ENCODE data around the gene SLC11A2. TPM values are rescaled to one million over a fixed set of nuclear protein-coding genes. Genes with fewer than 3 reads are reported as not detected.

The SLC11A2 gene
- total and polyA plus RNA-seq, 2 of the 8 experiments (the other 6 are each of a cell fraction or from before 2014, with no cell fraction given): 55.0 to 61.5 TPM

DNA sequence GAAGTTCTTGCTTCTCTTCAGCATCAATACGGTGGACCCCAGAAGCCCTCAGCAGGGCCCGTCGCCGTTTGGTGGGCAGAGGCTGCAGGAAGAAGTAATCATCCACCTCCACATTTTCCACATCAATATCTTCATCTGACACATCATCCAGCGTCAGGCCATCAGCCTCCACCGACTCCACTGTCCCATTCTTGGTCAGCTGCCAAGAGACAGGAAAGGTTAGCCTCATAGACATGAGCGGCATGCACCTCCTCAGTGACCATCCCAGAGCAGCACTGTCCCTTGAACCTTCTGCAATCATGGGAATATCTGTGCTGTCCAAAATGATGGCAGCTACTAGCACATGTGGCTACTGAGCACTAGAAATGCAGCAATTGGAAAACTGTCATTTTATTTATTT is 41.6 kb upstream of the SLC11A2 start:
- no peak for FAIRE-seq
- TF ChIP-seq TAF7 (optimal IDR thresholded peaks at IDR 0.05; ENCODE audit: borderline replicate concordance, low read depth, low read length) (no peak), BCL11A (IDR thresholded peaks at IDR 0.05; ENCODE audit: low read depth in 2 of 2, low read length in 2 of 2) (no peak)

More for the DNA sequence above, 41.6 kb upstream of the SLC11A2 start:
- Histone ChIP-seq H3K18ac (ENCODE audit: extremely low read depth, low read length) (no peak overlapping the region), H2BK15ac (ENCODE audit: low read length) (no peak overlapping the region), H4K20me1 (replicated peaks in 1 of 2; ENCODE audit: control insufficient read depth in 1 of 2, insufficient read depth in 2 of 2, low read length in 2 of 2) (peaks cover under 1 to 5% of the 10 kb centered on the region in 2 experiments), H2BK20ac (ENCODE audit: low read length) (no peak overlapping the region), H3K4me3 (ENCODE audit: extremely low read depth in 1 of 4, insufficient read depth in 2 of 4, low read depth in 3 of 4, low read length in 4 of 4) (no peak overlapping the region), H2BK12ac (ENCODE audit: low read depth, low read length) (no peak overlapping the region), H3K4ac (replicated peaks; ENCODE audit: insufficient read length, low read depth, low read length) (no peak overlapping the region), H3K27ac (ENCODE audit: low read depth, low read length) (no peak overlapping the region), H3K23me2 (ENCODE audit: low read depth, low read length) (no peaks in the 10 kb centered on the region), H3K14ac (ENCODE audit: insufficient read length) (no peak overlapping the region), H3K79me2 (ENCODE audit: control insufficient read depth in 1 of 2, insufficient read depth in 2 of 2, low read length in 2 of 2) (no peaks in the 10 kb centered on the region), H2AK5ac (ENCODE audit: low read depth, low read length) (no peak overlapping the region), H3K9ac (replicated peaks in 1 of 4; ENCODE audit: extremely low read depth in 1 of 4, low read depth in 3 of 4, low read length in 3 of 4) (no peak overlapping the region), H3K4me2 (ENCODE audit: insufficient read depth in 1 of 2, low read depth in 2 of 2, low read length in 2 of 2) (no peak overlapping the region), H3K9me3 (ENCODE audit: insufficient read depth in 2 of 2, low read depth in 1 of 2, low read length in 1 of 2) (no peaks in the 10 kb centered on the region), H2AFZ (ENCODE audit: low read length) (no peak overlapping the region), H4K5ac (ENCODE audit: insufficient read length, low read depth, low read length) (no peak overlapping the region), H3K36me3 (ENCODE audit: control insufficient read depth in 2 of 4, insufficient read depth in 4 of 4, low read length in 3 of 4) (peaks cover 20 to 74% (median 50%) of the 10 kb centered on the region in 4 experiments), H2BK120ac (replicated peaks; ENCODE audit: low read depth, low read length) (no peak overlapping the region), H3K79me1 (ENCODE audit: low read depth, low read length) (no peaks in the 10 kb centered on the region), H4K91ac (replicated peaks; ENCODE audit: insufficient read length, low read length) (no peak overlapping the region), H3K56ac (replicated peaks; ENCODE audit: insufficient read length, low read depth, low read length) (no peak overlapping the region), H2BK5ac (ENCODE audit: low read depth, low read length) (no peak overlapping the region), H3K4me1 (replicated peaks in 1 of 4; ENCODE audit: control insufficient read depth in 3 of 4, insufficient read depth in 4 of 4, low read length in 3 of 4) (no peaks in the 10 kb centered on the region), H3K27me3 (replicated peaks in 1 of 4; ENCODE audit: control insufficient read depth in 3 of 4, extremely low read depth in 1 of 4, insufficient read depth in 3 of 4, low read length in 3 of 4) (no peaks in the 10 kb centered on the region), H3K23ac (ENCODE audit: insufficient read length) (no peak overlapping the region), H4K8ac (ENCODE audit: extremely low read depth, insufficient read depth, low read length) (no peak overlapping the region)
- 86% methylated on average over 7 of the region's 7 CpGs; no CpG with 5 or more reads in 1 of the 2 experiments for WGBS, 2 experiments (ENCODE audit: extremely low coverage in 1 of 2, insufficient coverage in 1 of 2, insufficient read length in 1 of 2, insufficient replicate concordance in 2 of 2, low coverage in 1 of 2, low lambda C conversion rate in 2 of 2, missing lambda C conversion rate in 1 of 2)
- DNase-seq (ENCODE audit: low read depth in 1 of 2, low spot score in 2 of 2): no peak
- ChIA-PET POLR2A (ENCODE audit: partially characterized antibody) (interaction anchor here (0.6 to 0.9 kb wide), 2 partner anchors 16 to 52 kb away, joined by 3 to 4 read pairs; no protein-coding TSS in a partner anchor), CTCF (ENCODE audit: partially characterized antibody) (no interaction called here)

All from H1 (cell line).